Measurements from ENCODE around the gene SLC12A8.

The SLC12A8 gene

GRCh38 chr3:125151916-125152315, 60.6 kb downstream of the SLC12A8 start:
- DNase-seq (ENCODE audit: low spot score), result no peak

GRCh38 chr3:125151442-125151817, 61.1 kb downstream of the SLC12A8 start:
- no peak for DNase-seq (ENCODE audit: low spot score)

GRCh38 chr3:125150525-125151441, 61.8 kb downstream of the SLC12A8 start:
- peak; percentile 47 for DNase-seq (ENCODE audit: low spot score)

GRCh38 chr3:125149462-125149861, 63.1 kb downstream of the SLC12A8 start:
- no peak for DNase-seq (ENCODE audit: low spot score)

GRCh38 chr3:125148836-125149235, 63.7 kb downstream of the SLC12A8 start:
- DNase-seq (ENCODE audit: low spot score), result no peak

- DNase-seq (ENCODE audit: low spot score), result no peak
Measured at GRCh38 chr3:125148016-125148812, 64.3 kb downstream of the SLC12A8 start.

- DNase-seq (ENCODE audit: low spot score), result no peak
Measured at GRCh38 chr3:125147491-125147820, 65.1 kb downstream of the SLC12A8 start.

GRCh38 chr3:125146626-125147490, 65.7 kb downstream of the SLC12A8 start:
- DNase-seq (ENCODE audit: low spot score), result no peak

- no peak for DNase-seq (ENCODE audit: low spot score)
Measured at GRCh38 chr3:125145751-125146475, 66.6 kb downstream of the SLC12A8 start.

GRCh38 chr3:125144653-125145314, 67.8 kb downstream of the SLC12A8 start:
- no peak for DNase-seq (ENCODE audit: low spot score)

- no peak for DNase-seq (ENCODE audit: low spot score)
Measured at GRCh38 chr3:125143982-125144652, 68.4 kb downstream of the SLC12A8 start.

- DNase-seq (ENCODE audit: low spot score), result no peak
Measured at GRCh38 chr3:125143538-125143937, 69.0 kb downstream of the SLC12A8 start.

GRCh38 chr3:125142940-125143339, 69.6 kb downstream of the SLC12A8 start:
- DNase-seq (ENCODE audit: low spot score), result no peak

GRCh38 chr3:125142420-125142778, 70.1 kb downstream of the SLC12A8 start:
- no peak for DNase-seq (ENCODE audit: low spot score)

GRCh38 chr3:125141596-125142419, 70.7 kb downstream of the SLC12A8 start:
- DNase-seq (ENCODE audit: low spot score), result no peak

GRCh38 chr3:125140818-125141595, 71.5 kb downstream of the SLC12A8 start:
- no peak for DNase-seq (ENCODE audit: low spot score)

GRCh38 chr3:125140011-125140817, 72.3 kb downstream of the SLC12A8 start:
- DNase-seq (ENCODE audit: low spot score), result no peak

- DNase-seq (ENCODE audit: low spot score), result no peak
Measured at GRCh38 chr3:125139386-125139785, 73.2 kb downstream of the SLC12A8 start.
